HepG2 (cell line): ENCODE data around the gene FAM228B. TPM values are rescaled to one million over a fixed set of nuclear protein-coding genes. Genes with fewer than 3 reads are reported as not detected.
A peak's percentile ranks its signal among the peaks of the same experiment; 100 is the strongest.

Experiments
- CC2D1A ChIP-seq: sonication (generic); formaldehyde crosslinking; IDR thresholded peaks from 2 replicates; pipeline ENCODE4 v1.8.1; 2023; ENCODE audit warnings: mild to moderate bottlenecking, missing genetic modification reagents
- HNRNPLL ChIP-seq: fragments of 200-400 bp; formaldehyde crosslinking; IDR thresholded peaks from 2 replicates; pipeline ENCODE4 v1.6.1; 2017; ENCODE audit warnings: mild to moderate bottlenecking, low read depth, low read length; ENCODE audit not compliant: poor library complexity, severe bottlenecking
- KDM1A ChIP-seq: IDR thresholded peaks from 2 replicates; pipeline ENCODE4 v1.6.1; 2016; ENCODE audit warnings: missing compliant biosample characterization
- KDM5B ChIP-seq: sonication (generic); formaldehyde crosslinking; IDR thresholded peaks from 2 replicates; pipeline ENCODE4 v1.4.0; 2020; ENCODE audit warnings: missing genetic modification reagents, mild to moderate bottlenecking, borderline replicate concordance
- MATR3 ChIP-seq: sonication (generic); formaldehyde crosslinking; IDR thresholded peaks from 2 replicates; pipeline ENCODE4 v1.4.0; 2020; ENCODE audit warnings: missing genetic modification reagents
- MEF2D ChIP-seq: sonication (generic); formaldehyde crosslinking; IDR thresholded peaks from 2 replicates; pipeline ENCODE4 v1.5.1; 2020; ENCODE audit warnings: mild to moderate bottlenecking, missing genetic modification reagents
- MTF1 ChIP-seq: sonication (generic); formaldehyde crosslinking; IDR thresholded peaks from 2 replicates; pipeline ENCODE4 v1.5.0; 2020; ENCODE audit warnings: missing genetic modification reagents
- MYC ChIP-seq: sonication (generic); formaldehyde crosslinking; IDR thresholded peaks from 2 replicates; pipeline ENCODE4 v1.9.0; 2021; ENCODE audit warnings: missing genetic modification reagents, borderline replicate concordance
- NCOR1 ChIP-seq: fragments of 200-600 bp; sonication (generic); IDR thresholded peaks from 2 replicates; pipeline ENCODE4 v1.7.0; 2017; ENCODE audit warnings: antibody characterized with exemption, low read length, borderline replicate concordance
- RNF2 ChIP-seq: fragments of 450-650 bp; conservative IDR thresholded peaks from 2 replicates; pipeline ENCODE4 v1.6.1; 2016; ENCODE audit warnings: low read depth
- SALL2 ChIP-seq: sonication (generic); formaldehyde crosslinking; IDR thresholded peaks from 2 replicates; pipeline ENCODE4 v1.8.1; 2023; ENCODE audit warnings: mild to moderate bottlenecking, missing genetic modification reagents, inconsistent platforms
- SNAPC2 ChIP-seq: sonication (generic); formaldehyde crosslinking; IDR thresholded peaks from 2 replicates; pipeline ENCODE4 v1.8.1; 2022; ENCODE audit warnings: mild to moderate bottlenecking, missing genetic modification reagents
- SNAPC4 ChIP-seq: sonication (generic); formaldehyde crosslinking; IDR thresholded peaks from 2 replicates; pipeline ENCODE4 v1.4.0; 2020; ENCODE audit warnings: mild to moderate bottlenecking, missing genetic modification reagents
- TCF12 ChIP-seq, 2 experiments: fragments of 450-650 bp in 1 of 2; sonication (generic) in 1 of 2; formaldehyde crosslinking in 1 of 2; IDR thresholded peaks; 2 replicates each; pipeline versions ENCODE4 v1.6.1 to v1.8.0; 2017 to 2022; ENCODE audit warnings: antibody characterized with exemption in 1 of 2, mild to moderate bottlenecking in 1 of 2, missing genetic modification reagents in 1 of 2, moderate library complexity in 1 of 2
- ZBTB7B ChIP-seq: sonication (generic); formaldehyde crosslinking; IDR thresholded peaks from 2 replicates; pipeline ENCODE4 v1.4.0; 2020; ENCODE audit warnings: missing genetic modification reagents
- ZNF510 ChIP-seq: sonication (generic); formaldehyde crosslinking; IDR thresholded peaks from 2 replicates; pipeline ENCODE4 v1.4.0; 2020; ENCODE audit warnings: low read depth, mild to moderate bottlenecking, missing genetic modification reagents
- ZNF784 ChIP-seq: sonication (generic); formaldehyde crosslinking; IDR thresholded peaks from 2 replicates; pipeline ENCODE4 v1.5.1; 2020; ENCODE audit warnings: missing genetic modification reagents, mild to moderate bottlenecking, borderline replicate concordance
- ZNF816 ChIP-seq: sonication (generic); formaldehyde crosslinking; IDR thresholded peaks from 2 replicates; pipeline ENCODE4 v1.8.0; 2022; ENCODE audit warnings: missing genetic modification reagents, mild to moderate bottlenecking, borderline replicate concordance
- polyA plus RNA-seq, 8 experiments: library from polyadenylated mRNA; depleted of rRNA in 3 of 8; stranded (reverse) in 7 of 8; unstranded in 1 of 8; fragments of >200 nt; fragmentation: Illumina TruSeq in 4 of 8; extraction: Trizol in 4 of 8; gene quantifications; 2 replicates each; pipeline versions ENCODE4 v1.2.1 to v1.2.3, GENCODE V29; 2011 to 2016; ENCODE audit warnings: low read depth in 4 of 8, missing spikeins in 1 of 8, mixed read lengths in 1 of 8; ENCODE audit not compliant: insufficient read depth in 1 of 8
- total RNA-seq, 5 experiments: library from RNA; depleted of rRNA; stranded (reverse); fragments of >200 nt; fragmentation: Illumina TruSeq; extraction: Trizol; gene quantifications; 2 replicates each; pipeline ENCODE4 v1.2.3, GENCODE V29; 2016; ENCODE audit warnings: low read depth in 1 of 5
- TF ChIP-seq, protein P1 (sequence below): sonication (generic); formaldehyde crosslinking; IDR thresholded peaks from 2 replicates; pipeline ENCODE4 v1.8.0; 2023; ENCODE audit warnings: mild to moderate bottlenecking, missing genetic modification reagents
- TF ChIP-seq, protein P2 (sequence below): IDR thresholded peaks from 2 replicates; pipeline ENCODE4 v1.6.1; 2016; ENCODE audit warnings: low read depth, control low read depth

The FAM228B gene
- total and polyA plus RNA-seq, 2 of the 13 experiments (the other 11 are each of a cell fraction or from before 2014, with no cell fraction given) = 0.79 to 1.1 TPM

GRCh38 chr2:24083567-24084385 lies 39.5 kb upstream of the FAM228B start (continued):
- TF ChIP-seq ZBTB7B (CRISPR knock-in tag) (no peak), TCF12 (IDR thresholded peaks at IDR 0.05) (no peak), TCF12 (CRISPR knock-in tag; IDR thresholded peaks at IDR 0.05) (no peak), NCOR1 (peak; percentile 81; the same call in 1 of the 2 replicates), ZNF510 (CRISPR knock-in tag) (no peak; the same call in 1 of the 2 replicates), ZNF816 (peak; percentile 99), KDM1A (CRISPR knock-in tag) (no peak), RNF2 (peak; percentile 28; the same call in 1 of the 2 replicates), SNAPC2 (no peak; the same call in 1 of the 2 replicates), MATR3 (CRISPR knock-in tag) (no peak), MEF2D (CRISPR knock-in tag) (no peak; the same call in 1 of the 2 replicates), MTF1 (CRISPR knock-in tag) (no peak), ZNF784 (CRISPR knock-in tag) (no peak), CC2D1A (CRISPR knock-in tag) (peak; percentile 84; the same call in 1 of the 2 replicates), SALL2 (CRISPR knock-in tag) (peak; percentile 93; the same call in 1 of the 2 replicates), HNRNPLL (no peak), MYC (CRISPR knock-in tag) (peak; percentile 93), SNAPC4 (CRISPR knock-in tag) (no peak; the same call in 1 of the 2 replicates), KDM5B (CRISPR knock-in tag) (peak; percentile 85; the same call in 1 of the 2 replicates)
- TF ChIP-seq, protein P1, sequence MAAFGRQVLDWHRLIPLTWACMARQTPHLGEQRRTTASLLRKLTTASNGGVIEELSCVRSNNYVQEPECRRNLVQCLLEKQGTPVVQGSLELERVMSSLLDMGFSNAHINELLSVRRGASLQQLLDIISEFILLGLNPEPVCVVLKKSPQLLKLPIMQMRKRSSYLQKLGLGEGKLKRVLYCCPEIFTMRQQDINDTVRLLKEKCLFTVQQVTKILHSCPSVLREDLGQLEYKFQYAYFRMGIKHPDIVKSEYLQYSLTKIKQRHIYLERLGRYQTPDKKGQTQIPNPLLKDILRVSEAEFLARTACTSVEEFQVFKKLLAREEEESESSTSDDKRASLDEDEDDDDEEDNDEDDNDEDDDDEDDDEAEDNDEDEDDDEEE = peak; percentile 96
- TF ChIP-seq, protein P2, sequence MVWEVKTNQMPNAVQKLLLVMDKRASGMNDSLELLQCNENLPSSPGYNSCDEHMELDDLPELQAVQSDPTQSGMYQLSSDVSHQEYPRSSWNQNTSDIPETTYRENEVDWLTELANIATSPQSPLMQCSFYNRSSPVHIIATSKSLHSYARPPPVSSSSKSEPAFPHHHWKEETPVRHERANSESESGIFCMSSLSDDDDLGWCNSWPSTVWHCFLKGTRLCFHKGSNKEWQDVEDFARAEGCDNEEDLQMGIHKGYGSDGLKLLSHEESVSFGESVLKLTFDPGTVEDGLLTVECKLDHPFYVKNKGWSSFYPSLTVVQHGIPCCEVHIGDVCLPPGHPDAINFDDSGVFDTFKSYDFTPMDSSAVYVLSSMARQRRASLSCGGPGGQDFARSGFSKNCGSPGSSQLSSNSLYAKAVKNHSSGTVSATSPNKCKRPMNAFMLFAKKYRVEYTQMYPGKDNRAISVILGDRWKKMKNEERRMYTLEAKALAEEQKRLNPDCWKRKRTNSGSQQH (CRISPR knock-in tag) = peak; percentile 15; the same call in 1 of the 2 replicates
